H1 (cell line): ENCODE data around the gene HOXA10. TPM values are rescaled to one million over a fixed set of nuclear protein-coding genes. Genes with fewer than 3 reads are reported as not detected.

Source experiments
- CTCF ChIA-PET: fragments of 300-600 bp; sonication (Branson Sonifier 250); formaldehyde crosslinking; loops from one replicate; lab custom pipeline; 2021; ENCODE audit not compliant: partially characterized antibody; lab: Charles Lee
- POLR2A ChIA-PET: fragments of 300-600 bp; sonication (Branson Sonifier 250); formaldehyde crosslinking; loops from one replicate; lab custom pipeline; 2021; ENCODE audit warnings: inconsistent platforms; ENCODE audit not compliant: partially characterized antibody; lab: Charles Lee
- DNase-seq, 2 experiments: peaks; one replicate each; pipeline versions ENCODE4 v3.0.0 to v3.0.0-alpha.2; 2010 to 2022; ENCODE audit warnings: low spot score in 2 of 2, low read depth in 1 of 2, mixed read lengths in 1 of 2
- FAIRE-seq: peaks from 2 replicates; lab custom pipeline; 2011; peaks lifted over from hg19 to GRCh38; lab: Jason Lieb, UNC
- H2AFZ ChIP-seq: 2 replicates; pipeline ENCODE4 v1.8.1; 2012; ENCODE audit warnings: low read length, inconsistent platforms
- H2AK5ac ChIP-seq: 2 replicates; pipeline ENCODE4 v1.6.1; 2013; ENCODE audit warnings: low read depth, low read length
- H2BK120ac ChIP-seq: replicated peaks from 2 replicates; pipeline ENCODE3; 2013; ENCODE audit warnings: low read depth, low read length, inconsistent platforms
- H2BK12ac ChIP-seq: 2 replicates; pipeline ENCODE4 v1.6.1; 2013; ENCODE audit warnings: low read depth, low read length
- H2BK15ac ChIP-seq: 2 replicates; pipeline ENCODE4 v1.6.1; 2013; ENCODE audit warnings: low read length
- H2BK20ac ChIP-seq: 2 replicates; pipeline ENCODE4 v1.6.1; 2013; ENCODE audit warnings: low read length
- H2BK5ac ChIP-seq: 2 replicates; pipeline ENCODE4 v1.6.1; 2013; ENCODE audit warnings: low read depth, low read length
- H3K14ac ChIP-seq: 2 replicates; pipeline ENCODE4 v1.6.1; 2013; ENCODE audit warnings: inconsistent platforms; ENCODE audit not compliant: insufficient read length
- H3K18ac ChIP-seq: 2 replicates; pipeline ENCODE4 v1.6.1; 2013; ENCODE audit warnings: low read length; ENCODE audit errors: extremely low read depth
- H3K23ac ChIP-seq: 2 replicates; pipeline ENCODE4 v1.6.1; 2013; ENCODE audit warnings: inconsistent platforms; ENCODE audit not compliant: insufficient read length
- H3K23me2 ChIP-seq: 2 replicates; pipeline ENCODE4 v1.6.1; 2013; ENCODE audit warnings: low read depth, low read length
- H3K27ac ChIP-seq: 2 replicates; pipeline ENCODE4 v1.6.1; 2011; ENCODE audit warnings: low read depth, low read length, inconsistent platforms
- H3K27me3 ChIP-seq, 4 experiments: replicated peaks in 1 of 4; 1 replicate in 1 of 4; 2 replicates in 3 of 4; pipeline versions ENCODE4 v1.6.1 to v1.8.1; 2011 to 2013; ENCODE audit warnings: low read length in 3 of 4, mild to moderate bottlenecking in 3 of 4, inconsistent platforms in 2 of 4, mixed read lengths in 2 of 4, moderate library complexity in 1 of 4; ENCODE audit not compliant: control insufficient read depth in 3 of 4, insufficient read depth in 3 of 4; ENCODE audit errors: extremely low read depth in 1 of 4
- H3K36me3 ChIP-seq, 4 experiments: 2 replicates each; pipeline versions ENCODE4 v1.6.1 to v1.8.1; 2011 to 2013; ENCODE audit warnings: mild to moderate bottlenecking in 4 of 4, low read length in 3 of 4, moderate library complexity in 2 of 4, control low read depth in 1 of 4, inconsistent platforms in 1 of 4; ENCODE audit not compliant: insufficient read depth in 4 of 4, control insufficient read depth in 2 of 4
- H3K4ac ChIP-seq: replicated peaks from 2 replicates; pipeline ENCODE3; 2013; ENCODE audit warnings: low read length, low read depth, mixed read lengths, inconsistent platforms; ENCODE audit not compliant: insufficient read length
- H3K4me1 ChIP-seq, 4 experiments: replicated peaks in 1 of 4; 1 replicate in 1 of 4; 2 replicates in 3 of 4; pipeline versions ENCODE4 v1.6.1 to v1.8.1; 2011 to 2013; ENCODE audit warnings: low read length in 3 of 4, inconsistent platforms in 2 of 4, mixed read lengths in 1 of 4; ENCODE audit not compliant: insufficient read depth in 4 of 4, control insufficient read depth in 3 of 4
- H3K4me2 ChIP-seq, 2 experiments: 2 replicates each; pipeline versions ENCODE4 v1.6.1 to v1.8.1; 2011 to 2013; ENCODE audit warnings: low read depth in 2 of 2, low read length in 2 of 2, control low read depth in 1 of 2, inconsistent platforms in 1 of 2, mild to moderate bottlenecking in 1 of 2; ENCODE audit not compliant: insufficient read depth in 1 of 2
- H3K4me3 ChIP-seq, 4 experiments: fragments of 200-600, 300-600 bp in 1 of 4; sonication (generic), shearing (Covaris generic), sonication (Bioruptor Twin) in 1 of 4; 2 replicates each; pipeline versions ENCODE4 v1.5.1 to v1.8.1; 2011 to 2016; ENCODE audit warnings: low read length in 4 of 4, low read depth in 3 of 4, control low read depth in 2 of 4, inconsistent platforms in 2 of 4, mild to moderate bottlenecking in 2 of 4, mixed read lengths in 1 of 4, moderate library complexity in 1 of 4; ENCODE audit not compliant: insufficient read depth in 2 of 4; ENCODE audit errors: extremely low read depth in 1 of 4
- H3K56ac ChIP-seq: replicated peaks from 2 replicates; pipeline ENCODE3; 2013; ENCODE audit warnings: low read depth, mild to moderate bottlenecking, mixed read lengths, low read length, inconsistent platforms; ENCODE audit not compliant: insufficient read length
- H3K79me1 ChIP-seq: 2 replicates; pipeline ENCODE4 v1.6.1; 2013; ENCODE audit warnings: low read depth, low read length, control low read depth
- H3K79me2 ChIP-seq, 2 experiments: 2 replicates each; pipeline versions ENCODE4 v1.6.1 to v1.8.1; 2012 to 2013; ENCODE audit warnings: low read length in 2 of 2, mild to moderate bottlenecking in 2 of 2, inconsistent platforms in 1 of 2; ENCODE audit not compliant: insufficient read depth in 2 of 2, control insufficient read depth in 1 of 2
- H3K9ac ChIP-seq, 4 experiments: replicated peaks in 1 of 4; 1 replicate in 1 of 4; 2 replicates in 3 of 4; pipeline versions ENCODE4 v1.6.1 to v1.8.1; 2011 to 2013; ENCODE audit warnings: low read depth in 3 of 4, low read length in 3 of 4, control low read depth in 2 of 4, mild to moderate bottlenecking in 2 of 4, moderate library complexity in 2 of 4, inconsistent platforms in 1 of 4; ENCODE audit errors: extremely low read depth in 1 of 4
- H3K9me3 ChIP-seq, 2 experiments: 2 replicates each; pipeline versions ENCODE4 v1.6.1 to v1.8.1; 2012 to 2013; ENCODE audit warnings: mild to moderate bottlenecking in 2 of 2, moderate library complexity in 2 of 2, control low read depth in 1 of 2, inconsistent platforms in 1 of 2, low read depth in 1 of 2, low read length in 1 of 2, mixed read lengths in 1 of 2; ENCODE audit not compliant: insufficient read depth in 2 of 2
- H4K20me1 ChIP-seq, 2 experiments: replicated peaks in 1 of 2; 2 replicates each; pipeline versions ENCODE3 to v1.8.1; 2011 to 2013; ENCODE audit warnings: inconsistent platforms in 2 of 2, low read length in 2 of 2, mild to moderate bottlenecking in 1 of 2; ENCODE audit not compliant: insufficient read depth in 2 of 2, control insufficient read depth in 1 of 2
- H4K5ac ChIP-seq: 2 replicates; pipeline ENCODE4 v1.6.1; 2013; ENCODE audit warnings: low read length, low read depth, mixed read lengths, inconsistent platforms; ENCODE audit not compliant: insufficient read length
- H4K8ac ChIP-seq: 2 replicates; pipeline ENCODE4 v1.8.0; 2013; ENCODE audit warnings: mild to moderate bottlenecking, moderate library complexity, low read length, inconsistent platforms; ENCODE audit not compliant: insufficient read depth; ENCODE audit errors: extremely low read depth
- H4K91ac ChIP-seq: replicated peaks from 2 replicates; pipeline ENCODE3; 2013; ENCODE audit warnings: low read length, mixed read lengths, inconsistent platforms; ENCODE audit not compliant: insufficient read length
- BCL11A ChIP-seq, 2 experiments: IDR thresholded peaks; one replicate each; pipeline ENCODE4 v1.6.1; 2011; ENCODE audit warnings: low read depth in 2 of 2, low read length in 2 of 2, mild to moderate bottlenecking in 2 of 2
- EZH2 ChIP-seq: fragments of 200-600 bp; sonication (generic); IDR thresholded peaks from 2 replicates; pipeline ENCODE4 v1.7.1; 2012; ENCODE audit warnings: low read depth, mild to moderate bottlenecking, moderate library complexity, low read length, inconsistent platforms; ENCODE audit not compliant: severe bottlenecking
- RNF2 ChIP-seq: fragments of 200-900, 300-1000 bp; sonication (generic); IDR thresholded peaks from 2 replicates; pipeline ENCODE4 v1.7.1; 2016; ENCODE audit warnings: borderline replicate concordance, low read depth, mild to moderate bottlenecking, antibody characterized with exemption, low read length; ENCODE audit not compliant: poor library complexity, severe bottlenecking; ENCODE audit errors: missing control alignments
- SUZ12 ChIP-seq: fragments of 200-600 bp; sonication (generic); IDR thresholded peaks from 2 replicates; pipeline ENCODE4 v1.6.1; 2012; ENCODE audit warnings: mild to moderate bottlenecking, inconsistent platforms, low read length, moderate library complexity, mixed read lengths
- WGBS, 2 experiments: shearing (Covaris generic) in 1 of 2; methylation state at CpG; one replicate each; pipeline versions ENCODE4 v1.1.6 to v1.1.7; 2013 to 2015; ENCODE audit warnings: low lambda C conversion rate in 2 of 2, mixed read lengths in 2 of 2, inconsistent platforms in 1 of 2, low coverage in 1 of 2, missing lambda C conversion rate in 1 of 2; ENCODE audit not compliant: insufficient replicate concordance in 2 of 2, insufficient coverage in 1 of 2, insufficient read length in 1 of 2; ENCODE audit errors: extremely low coverage in 1 of 2, missing lambda C conversion rate in 1 of 2; 5-methylcytosine and 5-hydroxymethylcytosine counted together
- polyA plus RNA-seq, 7 experiments: library from polyadenylated mRNA; depleted of rRNA in 3 of 7; stranded (reverse) in 5 of 7; unstranded in 2 of 7; fragments of >200 nt in 5 of 7; fragments of 200-250 nt in 2 of 7; gene quantifications; 1 replicate in 5 of 7; 2 replicates in 1 of 7; 4 replicates in 1 of 7; pipeline versions ENCODE4 v1.2.1 to v1.2.3, GENCODE V29; 2011 to 2013; ENCODE audit warnings: missing spikeins in 2 of 7, mixed read lengths in 2 of 7
- total RNA-seq: library from RNA; stranded (reverse); fragmentation: NEBNext Ultra II Directional; extraction: Animal tissue kit (Norgen Biotek cat#: 25700); gene quantifications from 2 replicates; pipeline ENCODE4 v1.2.1, GENCODE V29; 2021

The HOXA10 gene
- total and polyA plus RNA-seq, 2 of the 8 experiments (the other 6 are each of a cell fraction or from before 2014, with no cell fraction given): not detected

GRCh38 chr7:27128776-27129728 is 45.1 kb downstream of the HOXA10 start:
- CTCF ChIA-PET: interaction anchor here (0.9 to 2.3 kb wide), 8 partner anchors 9 to 32 kb away, joined by 3 to 10 read pairs (median 4); partner anchors contain the start of gene HOXA5
- no peak overlapping the region for H2AFZ ChIP-seq
- H2BK120ac ChIP-seq: no peak overlapping the region
- peaks cover 0 to 4% of the 10 kb centered on the region in 2 experiments; a peak in 1 of 4 replicates for H3K9me3 ChIP-seq
- no peak overlapping the region for H2BK20ac ChIP-seq
- DNase-seq (peak in 1 of 2 experiments; percentile 52), FAIRE-seq (no peak)
- peaks cover 0 to 5% (median 2%) of the 10 kb centered on the region in 4 experiments; a peak in 4 of 7 replicates for H3K4me1 ChIP-seq
- H4K20me1 ChIP-seq: peaks cover 16 to 34% of the 10 kb centered on the region in 2 experiments
- no peak overlapping the region for H2BK15ac ChIP-seq
- H2BK12ac ChIP-seq: no peak overlapping the region
- 22% methylated on average over 28 of the region's 28 CpGs; no CpG with 5 or more reads in 1 of the 2 experiments for WGBS, 2 experiments
- TF ChIP-seq RNF2 (peak; percentile 94), BCL11A (IDR thresholded peaks at IDR 0.05; ENCODE audit: low read depth in 2 of 2, low read length in 2 of 2) (no peak), SUZ12 (peak; percentile 99), EZH2 (peak; percentile 99)
- peaks cover 0 to 16% (median 0%) of the 10 kb centered on the region in 4 experiments; a peak in 2 of 8 replicates for H3K36me3 ChIP-seq
- H3K4me2 ChIP-seq: no peak overlapping the region
- no peaks in the 10 kb centered on the region for H3K79me1 ChIP-seq
- POLR2A ChIA-PET: no interaction called here
- no peak overlapping the region for H2AK5ac ChIP-seq
- no peak overlapping the region for H3K27ac ChIP-seq
- peaks cover 4% of the 10 kb centered on the region; the same call in 1 of the 2 replicates for H3K23me2 ChIP-seq
- H3K79me2 ChIP-seq: no peaks in the 10 kb centered on the region
- H4K5ac ChIP-seq: no peak overlapping the region
- H3K9ac ChIP-seq: no peak overlapping the region
- no peak overlapping the region for H3K4ac ChIP-seq
- H3K23ac ChIP-seq: no peak overlapping the region
- H3K14ac ChIP-seq: no peak overlapping the region
- peaks cover 98 to 100% (median 100%) of the 10 kb centered on the region in 4 experiments for H3K27me3 ChIP-seq
- no peak overlapping the region for H4K91ac ChIP-seq
- no peak overlapping the region for H3K18ac ChIP-seq
- H3K56ac ChIP-seq: no peak overlapping the region
- H4K8ac ChIP-seq: no peak overlapping the region
- no peak overlapping the region for H2BK5ac ChIP-seq
- no peak overlapping the region for H3K4me3 ChIP-seq
